Right lobe of liver (tissue), 6 donors: ENCODE data around the gene SLC20A1. TPM values are rescaled to one million over a fixed set of nuclear protein-coding genes. Genes with fewer than 3 reads are reported as not detected.

Experiments
- ATAC-seq, 4 donors: fragments of 200-7000 bp; cut with Tn5 transposase; one replicate each; pipeline ENCODE4 v1.9.1; 2020; ENCODE audit warnings: mild to moderate bottlenecking in 4 of 4, moderate library complexity in 4 of 4
- DNase-seq, 3 donors: peaks; one replicate each; pipeline ENCODE4 v3.0.0-alpha.2; 2020
- H3K27ac ChIP-seq, 3 donors: fragments of 200-600 bp; one replicate each; pipeline ENCODE4 v1.8.0; 2022
- H3K27me3 ChIP-seq, 2 donors: fragments of 200-600 bp; one replicate each; pipeline ENCODE4 v1.8.0; 2022
- H3K36me3 ChIP-seq, 4 donors: fragments of 200-600 bp; sonication (generic) in 1 of 4; one replicate each; pipeline versions ENCODE4 v1.5.1 to v1.8.0; 2017 to 2022; ENCODE audit warnings: control low read depth in 1 of 4
- H3K4me1 ChIP-seq, 4 donors: fragments of 200-600 bp; sonication (generic) in 1 of 4; one replicate each; pipeline versions ENCODE4 v1.5.1 to v1.8.0; 2017 to 2022; ENCODE audit warnings: control low read depth in 1 of 4
- H3K4me3 ChIP-seq, 3 donors: fragments of 200-600 bp; one replicate each; pipeline ENCODE4 v1.8.0; 2022
- H3K9me3 ChIP-seq, 4 donors: fragments of 200-600 bp; sonication (generic) in 1 of 4; one replicate each; pipeline versions ENCODE4 v1.5.1 to v1.8.0; 2017 to 2022; ENCODE audit warnings: control low read depth in 1 of 4
- POLR2A ChIP-seq: fragments of 450-650 bp; IDR thresholded peaks from one replicate; pipeline ENCODE4 v1.6.1; 2017; ENCODE audit warnings: antibody characterized with exemption, mild to moderate bottlenecking
- WGBS: methylation state at CpG from one replicate; pipeline ENCODE4 v1.1.6; 2018; ENCODE audit warnings: low coverage, low lambda C conversion rate; ENCODE audit not compliant: insufficient coverage; ENCODE audit errors: missing lambda C conversion rate; 5-methylcytosine and 5-hydroxymethylcytosine counted together
- intact Hi-C, 2 donors: fragments of 100-400 bp; cut with DNase I; formaldehyde crosslinking; loops; one replicate each; pipeline versions ENCODE4 v1.11.2 to v1.14.1; 2022
- total RNA-seq, 6 experiments: library from RNA; depleted of rRNA in 2 of 6; stranded (reverse); fragments of >200 nt in 2 of 6; fragmentation: NEBNext Ultra II Directional in 3 of 6; extraction: Animal tissue kit (Norgen Biotek cat#: 25700) in 3 of 6; gene quantifications; one replicate each; pipeline versions ENCODE4 v1.1.0 to v1.2.4, GENCODE V29; 2016 to 2023
- TF ChIP-seq, protein P1 (sequence below), 4 donors: fragments of 200-600 bp in 3 of 4; fragments of 450-650 bp in 1 of 4; IDR thresholded peaks; one replicate each; pipeline versions ENCODE4 v1.5.1 to v1.8.0; 2016 to 2022; ENCODE audit warnings: antibody characterized with exemption in 4 of 4, mild to moderate bottlenecking in 2 of 4
- donor health status: DM: no; HTN: yes; CAD: no.
- donor health status: DM: no; HTN: no; CAD: no.
- donor health status: DM: no; HTN: no; CAD: no.
- donor health status: DM: no; HTN: yes; CAD: no.
- donor health status: DM: no; HTN: yes; CAD: no.

Gene SLC20A1
- total RNA-seq, 6 experiments from 2014 or later, result 14.3 to 103 (median 26.8) TPM

DNA sequence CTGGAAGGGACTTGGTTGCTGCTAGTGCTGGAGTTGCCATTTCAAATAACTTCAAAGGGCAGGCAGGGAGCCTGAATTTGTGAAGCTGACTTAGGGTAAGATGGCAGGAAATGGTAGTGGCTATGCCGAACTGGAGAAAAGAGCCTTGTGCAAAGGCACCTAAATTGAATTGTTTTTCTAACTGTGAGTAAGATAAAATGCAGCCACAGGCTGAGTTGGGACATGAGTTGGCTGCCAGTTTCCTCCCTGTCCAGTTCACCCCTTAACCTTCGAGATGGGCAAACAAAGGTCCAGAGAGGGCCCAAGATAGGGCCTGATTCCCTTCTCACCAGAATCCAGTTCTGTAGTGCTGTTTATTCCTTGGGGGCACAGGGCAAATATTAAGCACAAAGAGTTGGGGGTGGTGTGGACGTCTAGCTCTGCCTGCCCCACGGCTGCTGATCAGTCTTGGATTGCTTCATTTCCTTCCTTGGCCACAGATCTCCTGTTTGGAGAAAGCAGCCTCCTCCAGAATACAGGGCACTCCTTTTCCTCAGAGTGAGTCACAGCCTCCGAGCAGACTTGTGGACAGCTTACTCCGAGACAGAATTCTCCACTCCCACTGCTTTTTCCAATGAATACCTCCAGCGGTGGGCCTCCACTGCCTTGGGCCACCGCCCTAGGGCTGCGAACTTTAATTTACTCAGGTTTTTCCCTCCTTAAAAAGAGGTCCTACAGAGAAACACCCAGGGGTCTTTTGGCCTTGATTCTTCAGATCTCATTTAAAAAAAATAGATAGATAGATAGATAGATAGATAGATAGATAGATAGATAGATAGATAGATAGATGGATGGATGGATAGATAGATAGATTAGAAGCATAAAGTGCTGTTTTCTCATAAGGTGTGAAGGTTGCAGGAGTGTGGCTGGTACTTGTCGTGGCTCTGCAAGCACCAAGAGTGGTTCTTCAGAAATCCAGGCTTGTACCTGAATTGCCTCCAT lies 18.4 kb upstream of the SLC20A1 start:
- DNase-seq, result peak in 1 of 3 donors; percentile 48
- Histone ChIP-seq H3K9me3 (no peaks in the 10 kb centered on the region), H3K4me1 (peaks cover 0 to 6% (median 0%) of the 10 kb centered on the region in 4 donors), H3K36me3 (no peaks in the 10 kb centered on the region), H3K4me3 (no peak overlapping the region), H3K27me3 (no peaks in the 10 kb centered on the region), H3K27ac (peak overlapping the region in 1 of 3 donors; percentile 28)
- ATAC-seq, result peak; percentile 54 to 81 (median 62)
- TF ChIP-seq, protein P1, sequence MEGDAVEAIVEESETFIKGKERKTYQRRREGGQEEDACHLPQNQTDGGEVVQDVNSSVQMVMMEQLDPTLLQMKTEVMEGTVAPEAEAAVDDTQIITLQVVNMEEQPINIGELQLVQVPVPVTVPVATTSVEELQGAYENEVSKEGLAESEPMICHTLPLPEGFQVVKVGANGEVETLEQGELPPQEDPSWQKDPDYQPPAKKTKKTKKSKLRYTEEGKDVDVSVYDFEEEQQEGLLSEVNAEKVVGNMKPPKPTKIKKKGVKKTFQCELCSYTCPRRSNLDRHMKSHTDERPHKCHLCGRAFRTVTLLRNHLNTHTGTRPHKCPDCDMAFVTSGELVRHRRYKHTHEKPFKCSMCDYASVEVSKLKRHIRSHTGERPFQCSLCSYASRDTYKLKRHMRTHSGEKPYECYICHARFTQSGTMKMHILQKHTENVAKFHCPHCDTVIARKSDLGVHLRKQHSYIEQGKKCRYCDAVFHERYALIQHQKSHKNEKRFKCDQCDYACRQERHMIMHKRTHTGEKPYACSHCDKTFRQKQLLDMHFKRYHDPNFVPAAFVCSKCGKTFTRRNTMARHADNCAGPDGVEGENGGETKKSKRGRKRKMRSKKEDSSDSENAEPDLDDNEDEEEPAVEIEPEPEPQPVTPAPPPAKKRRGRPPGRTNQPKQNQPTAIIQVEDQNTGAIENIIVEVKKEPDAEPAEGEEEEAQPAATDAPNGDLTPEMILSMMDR (IDR thresholded peaks at IDR 0.05), result no peak
- no peak for TF ChIP-seq POLR2A
- WGBS, result 37% methylated on average over 9 of the region's 10 CpGs
- intact Hi-C loops, result loop anchor here in 1 of 2 donors (10.0 kb wide), 1 partner anchor 97 kb away; the partner anchor contains the start of gene NT5DC4

DNA sequence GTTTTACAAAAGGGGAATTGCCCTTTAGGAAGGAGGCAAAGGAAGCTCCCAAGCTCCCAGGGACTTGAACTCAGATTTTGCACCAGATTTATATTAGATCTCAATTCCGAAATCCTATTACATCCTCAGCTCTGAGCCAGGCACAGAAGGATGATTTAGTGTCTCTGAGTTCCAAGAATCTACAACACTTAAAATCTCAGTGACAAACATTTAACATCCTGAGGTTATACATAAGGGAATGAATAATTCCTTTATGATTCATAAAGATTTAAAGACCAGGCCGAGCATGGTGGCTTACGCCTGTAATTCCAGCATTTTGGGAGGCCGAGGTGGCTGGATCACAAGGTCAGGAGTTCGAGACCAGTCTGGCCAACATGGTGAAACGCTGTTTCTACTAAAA lies 16.5 kb upstream of the SLC20A1 start:
- Histone ChIP-seq H3K27me3 (no peaks in the 10 kb centered on the region), H3K4me3 (no peak overlapping the region), H3K9me3 (no peaks in the 10 kb centered on the region), H3K36me3 (no peaks in the 10 kb centered on the region), H3K27ac (no peak overlapping the region), H3K4me1 (peaks cover 0 to 6% (median 0%) of the 10 kb centered on the region in 4 donors)
- TF ChIP-seq, protein P1 (IDR thresholded peaks at IDR 0.05), result no peak
- TF ChIP-seq POLR2A, result no peak
- intact Hi-C loops, result loop anchor here in 1 of 2 donors (10.0 kb wide), 1 partner anchor 96 kb away; the partner anchor contains the start of gene NT5DC4
- DNase-seq, result no peak
- WGBS, result 69% methylated on average over 6 of the region's 6 CpGs
- ATAC-seq, result no peak

DNA sequence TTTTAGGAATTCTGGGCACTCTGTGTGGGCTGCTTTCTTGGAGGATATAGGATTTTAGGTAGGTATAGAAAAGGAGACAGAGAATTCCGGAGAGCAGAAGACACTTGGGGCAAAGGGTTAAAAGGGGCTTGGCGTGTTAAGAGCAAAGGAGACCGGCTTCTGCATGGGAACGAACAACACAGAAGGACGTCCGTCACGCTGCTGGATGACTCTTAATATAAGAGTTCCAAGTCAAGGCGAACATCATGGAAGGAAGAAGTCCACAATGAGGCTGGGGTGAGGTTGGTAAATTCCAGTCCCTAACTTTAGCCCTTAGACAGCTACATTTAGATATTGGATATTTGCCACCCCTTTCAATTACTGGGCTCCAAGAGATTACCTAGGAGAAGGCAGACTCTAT lies 15.9 kb upstream of the SLC20A1 start:
- DNase-seq, result peak in 1 of 3 donors; percentile 14
- Histone ChIP-seq H3K27ac (no peak overlapping the region), H3K4me1 (peaks cover 0 to 6% (median 0%) of the 10 kb centered on the region in 4 donors), H3K27me3 (no peaks in the 10 kb centered on the region), H3K4me3 (no peak overlapping the region), H3K9me3 (no peaks in the 10 kb centered on the region), H3K36me3 (no peaks in the 10 kb centered on the region)
- intact Hi-C loops, result loop anchor here (10.0 kb wide), 1 partner anchor 95 kb away; the partner anchor contains the start of gene NT5DC4 (in 2 of the 2)
- TF ChIP-seq POLR2A, result no peak
- TF ChIP-seq, protein P1 (IDR thresholded peaks at IDR 0.05), result no peak
- no peak for ATAC-seq
- 78% methylated on average over 8 of the region's 8 CpGs for WGBS

DNA sequence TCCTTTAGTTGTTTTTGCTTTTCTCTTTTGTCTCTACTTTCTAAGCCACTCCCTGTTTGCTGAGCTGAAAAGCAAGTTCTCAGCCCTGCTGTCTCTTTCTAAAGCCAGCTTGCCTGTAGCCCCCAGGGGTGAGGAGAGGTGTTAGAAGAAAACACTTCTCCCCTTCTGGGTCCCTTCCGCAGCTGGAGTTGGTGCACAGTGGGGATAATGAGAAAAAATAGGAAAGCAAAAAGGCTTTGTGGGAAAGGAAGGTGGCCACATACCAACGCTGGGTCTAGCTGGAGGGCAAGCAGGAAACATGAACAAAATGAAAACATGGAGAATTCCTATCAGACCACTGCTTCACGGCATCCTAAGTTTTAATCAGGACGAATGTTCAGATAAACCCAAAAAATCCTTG lies 15.5 kb upstream of the SLC20A1 start:
- Histone ChIP-seq H3K27me3 (no peaks in the 10 kb centered on the region), H3K4me1 (peaks cover 0 to 6% (median 0%) of the 10 kb centered on the region in 4 donors), H3K9me3 (no peaks in the 10 kb centered on the region), H3K27ac (no peak overlapping the region), H3K4me3 (no peak overlapping the region), H3K36me3 (no peaks in the 10 kb centered on the region)
- TF ChIP-seq, protein P1 (IDR thresholded peaks at IDR 0.05), result no peak
- TF ChIP-seq POLR2A, result no peak
- DNase-seq (peak in 1 of 3 donors; percentile 4), ATAC-seq (no peak)
- 54% methylated on average over 4 of the region's 4 CpGs for WGBS
- intact Hi-C loops, result loop anchor here in 1 of 2 donors (10.0 kb wide), 1 partner anchor 95 kb away; the partner anchor contains the start of gene NT5DC4
